ENCODE data around the gene RBMS1. TPM values are rescaled to one million over a fixed set of nuclear protein-coding genes. Genes with fewer than 3 reads are reported as not detected.

RBMS1 gene
- total RNA-seq, 1 donor from 2014 or later: 35.4 TPM

DNA sequence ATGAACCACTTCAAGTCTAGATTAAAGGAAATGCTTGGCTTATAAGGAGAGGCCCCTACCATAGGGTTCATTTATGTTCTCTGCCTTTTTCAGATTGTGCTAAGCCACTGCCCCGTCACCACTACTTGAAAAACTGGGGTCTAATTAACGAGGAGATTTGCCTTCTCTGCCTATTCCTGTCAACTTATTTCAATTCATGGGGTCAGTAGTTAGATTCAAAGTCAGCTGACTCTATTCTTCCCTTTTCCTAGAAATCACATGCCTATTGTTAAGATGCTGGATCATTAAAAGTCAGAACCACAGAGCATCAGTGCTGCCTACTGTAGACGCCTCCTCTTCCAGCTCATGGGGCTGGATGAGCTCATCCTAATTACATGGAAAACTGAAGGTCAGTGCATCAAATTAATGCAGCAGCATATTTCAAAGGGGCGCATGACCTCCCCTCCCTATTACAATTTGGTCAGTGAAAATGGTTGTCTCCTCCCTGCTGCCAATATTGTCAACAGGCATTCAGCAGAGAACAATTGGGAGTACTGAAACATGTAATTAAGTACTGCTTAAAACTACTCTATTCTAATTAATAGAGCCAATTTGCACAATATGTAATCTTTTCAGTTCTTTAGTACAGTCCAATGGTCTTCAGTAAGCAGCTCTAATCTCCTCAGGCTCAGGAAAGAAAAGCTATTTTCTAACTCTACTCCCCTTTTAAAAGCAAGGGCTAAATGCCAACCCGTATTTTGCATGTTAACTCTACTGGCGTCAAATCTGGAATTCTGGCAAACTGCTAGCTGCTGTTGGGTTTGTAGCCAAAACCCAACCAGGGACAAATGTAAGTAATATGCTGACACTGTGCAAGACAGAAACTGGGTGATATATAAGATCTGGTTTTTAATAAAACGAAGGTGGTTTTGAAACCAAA is 176.2 kb downstream of the RBMS1 start:
- H3K4me1 Mint-ChIP-seq (ENCODE audit: low read depth): peaks cover 17% of the 10 kb centered on the region
- no peak overlapping the region for H3K4me3 Mint-ChIP-seq
- intact Hi-C loops (cut with micrococcal nuclease): no loop called here

DNA sequence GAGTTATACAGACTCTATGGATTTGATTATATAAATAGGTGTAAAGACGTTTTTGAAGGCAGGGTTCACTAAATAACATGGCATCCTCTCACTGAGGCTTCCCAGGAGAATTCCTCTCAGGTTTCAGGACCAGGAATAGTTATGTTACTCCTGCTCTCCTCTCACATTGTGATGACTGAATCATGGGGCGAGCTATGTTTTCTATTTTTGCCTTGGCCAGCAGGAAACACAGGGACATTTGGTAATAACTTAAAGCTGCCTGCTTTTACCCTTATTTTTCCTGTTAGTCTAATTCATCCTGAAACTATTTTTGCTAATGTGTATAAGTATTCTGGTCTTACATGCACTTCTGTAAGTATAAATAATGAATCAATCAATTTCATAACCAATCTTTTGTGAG is 178.3 kb downstream of the RBMS1 start:
- Mint-ChIP-seq H3K36me3 (ENCODE audit: low read depth) (peaks cover 11% of the 10 kb centered on the region), H3K4me1 (ENCODE audit: low read depth) (peaks cover 3% of the 10 kb centered on the region), H3K9me3 (no peaks in the 10 kb centered on the region), H3K4me3 (no peak overlapping the region), H3K27ac (no peak overlapping the region), H3K27me3 (ENCODE audit: insufficient read depth) (no peaks in the 10 kb centered on the region)
- intact Hi-C loops (cut with micrococcal nuclease): no loop called here
- no peak for DNase-seq (ENCODE audit: low spot score)

More for the DNA sequence above, 176.2 kb downstream of the RBMS1 start:
- H3K36me3 Mint-ChIP-seq (ENCODE audit: low read depth): peaks cover 10% of the 10 kb centered on the region
- H3K27ac Mint-ChIP-seq: no peak overlapping the region
- H3K9me3 Mint-ChIP-seq: no peaks in the 10 kb centered on the region
- no peak for DNase-seq (ENCODE audit: low spot score)
- peaks cover 6% of the 10 kb centered on the region for H3K27me3 Mint-ChIP-seq (ENCODE audit: insufficient read depth)

DNA sequence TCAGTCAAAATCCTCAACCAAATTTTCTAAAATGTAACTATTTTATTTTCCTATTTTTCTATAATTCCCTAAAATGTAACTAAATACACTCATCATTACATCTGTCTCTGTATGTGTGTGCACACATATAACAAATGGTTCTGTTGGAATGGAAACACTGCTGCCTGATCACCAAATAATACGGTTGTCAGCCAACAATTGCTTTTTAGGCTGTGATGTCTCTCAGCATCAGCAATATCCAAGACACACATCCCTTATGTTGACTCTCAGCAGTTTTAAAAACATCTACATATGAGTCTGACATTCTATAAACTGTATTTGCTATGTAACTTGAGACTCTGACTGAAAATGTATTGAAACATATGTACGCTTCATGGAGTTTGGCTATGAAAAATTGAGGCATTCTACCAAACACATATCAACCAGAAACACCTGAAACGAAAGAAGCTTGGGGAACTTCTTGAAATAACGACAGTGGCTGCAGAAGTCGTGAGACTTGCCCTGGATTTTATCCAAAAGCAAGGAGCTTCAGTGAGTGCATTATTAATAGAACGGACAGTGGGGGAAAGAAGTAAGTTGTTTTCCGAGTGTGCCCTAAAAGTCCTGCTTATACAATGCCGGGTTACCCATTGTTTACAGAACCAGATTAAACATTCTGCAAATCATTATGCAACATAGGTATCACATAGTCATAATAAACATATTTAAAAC is 183.3 kb downstream of the RBMS1 start:
- H3K27me3 Mint-ChIP-seq (ENCODE audit: insufficient read depth): no peaks in the 10 kb centered on the region
- intact Hi-C loops (cut with micrococcal nuclease): no loop called here
- DNase-seq (ENCODE audit: low spot score): no peak
- no peak overlapping the region for H3K4me3 Mint-ChIP-seq
- H3K4me1 Mint-ChIP-seq (ENCODE audit: low read depth): peaks cover 9% of the 10 kb centered on the region
- H3K36me3 Mint-ChIP-seq (ENCODE audit: low read depth): peaks cover 21% of the 10 kb centered on the region
- no peak overlapping the region for H3K27ac Mint-ChIP-seq
- no peaks in the 10 kb centered on the region for H3K9me3 Mint-ChIP-seq

DNA sequence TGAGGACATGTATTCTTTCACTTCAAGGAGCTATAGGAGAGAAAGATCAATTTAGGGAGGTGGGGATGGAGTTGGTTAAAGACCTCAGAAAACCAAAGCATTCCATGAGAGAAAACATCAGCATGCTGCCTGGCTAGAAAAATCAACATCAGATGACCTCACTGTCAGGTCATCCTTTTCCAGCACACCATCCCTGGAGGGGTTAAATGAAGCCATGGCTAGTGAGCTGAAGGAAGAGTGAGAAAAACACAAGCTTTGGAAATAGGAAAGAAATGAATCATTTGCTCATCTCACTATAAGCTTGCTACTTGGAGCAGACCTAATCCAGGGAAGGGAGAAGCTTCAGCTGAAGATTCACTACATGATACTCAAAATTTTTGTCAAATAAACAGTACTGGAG is 184.0 kb downstream of the RBMS1 start:
- no peak overlapping the region for H3K4me3 Mint-ChIP-seq
- intact Hi-C loops (cut with micrococcal nuclease): no loop called here
- DNase-seq (ENCODE audit: low spot score): no peak
- peaks cover 9% of the 10 kb centered on the region for H3K4me1 Mint-ChIP-seq (ENCODE audit: low read depth)
- H3K27me3 Mint-ChIP-seq (ENCODE audit: insufficient read depth): no peaks in the 10 kb centered on the region
- peaks cover 21% of the 10 kb centered on the region for H3K36me3 Mint-ChIP-seq (ENCODE audit: low read depth)
- no peak overlapping the region for H3K27ac Mint-ChIP-seq
- no peaks in the 10 kb centered on the region for H3K9me3 Mint-ChIP-seq

DNA sequence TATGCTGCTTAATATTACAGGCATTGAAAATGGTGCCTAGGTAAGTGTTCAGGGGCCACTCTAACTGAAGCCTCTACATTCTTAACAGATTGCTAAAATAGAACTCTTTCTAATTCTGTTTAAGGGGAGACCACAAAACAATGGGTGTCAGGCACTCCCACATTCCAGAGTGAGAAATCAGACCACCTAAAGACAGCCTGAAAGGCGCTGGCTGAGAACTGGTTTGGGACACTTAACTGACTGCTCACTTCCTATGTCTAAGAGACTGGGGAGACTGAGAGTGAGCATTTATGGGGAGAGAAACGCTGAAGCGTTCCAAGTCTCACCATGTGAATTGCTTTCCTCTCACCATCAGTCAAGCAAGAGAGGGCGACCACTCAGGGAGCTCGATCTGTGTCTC is 184.7 kb downstream of the RBMS1 start:
- DNase-seq (ENCODE audit: low spot score): no peak
- H3K4me1 Mint-ChIP-seq (ENCODE audit: low read depth): peaks cover 9% of the 10 kb centered on the region
- H3K27ac Mint-ChIP-seq: no peak overlapping the region
- H3K4me3 Mint-ChIP-seq: no peak overlapping the region
- intact Hi-C loops (cut with micrococcal nuclease): no loop called here
- no peaks in the 10 kb centered on the region for H3K9me3 Mint-ChIP-seq
- H3K27me3 Mint-ChIP-seq (ENCODE audit: insufficient read depth): no peaks in the 10 kb centered on the region
- H3K36me3 Mint-ChIP-seq (ENCODE audit: low read depth): peaks cover 19% of the 10 kb centered on the region

DNA sequence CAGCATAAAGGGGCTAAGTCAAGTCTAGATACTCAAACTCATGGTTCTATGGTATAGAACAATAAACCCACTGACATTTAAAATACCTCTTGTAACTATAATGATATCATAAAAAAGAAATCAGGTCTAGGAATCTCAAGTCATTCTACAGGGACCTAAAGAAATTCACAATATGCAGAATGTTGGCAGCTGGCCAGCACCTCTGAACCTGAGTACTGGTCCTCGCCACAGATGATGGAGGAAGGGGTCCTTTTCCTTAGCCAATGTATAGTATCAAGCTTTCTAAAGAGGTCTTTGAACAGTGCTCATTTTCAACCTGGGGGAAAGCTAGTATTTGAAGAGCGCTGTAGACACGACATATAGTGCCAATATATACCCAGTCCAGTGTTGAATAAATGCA is 185.1 kb downstream of the RBMS1 start:
- Mint-ChIP-seq H3K9me3 (no peaks in the 10 kb centered on the region), H3K27me3 (ENCODE audit: insufficient read depth) (no peaks in the 10 kb centered on the region), H3K27ac (no peak overlapping the region), H3K4me1 (ENCODE audit: low read depth) (peaks cover 9% of the 10 kb centered on the region), H3K36me3 (ENCODE audit: low read depth) (peaks cover 19% of the 10 kb centered on the region), H3K4me3 (no peak overlapping the region)
- intact Hi-C loops (cut with micrococcal nuclease): no loop called here
- no peak for DNase-seq (ENCODE audit: low spot score)

DNA sequence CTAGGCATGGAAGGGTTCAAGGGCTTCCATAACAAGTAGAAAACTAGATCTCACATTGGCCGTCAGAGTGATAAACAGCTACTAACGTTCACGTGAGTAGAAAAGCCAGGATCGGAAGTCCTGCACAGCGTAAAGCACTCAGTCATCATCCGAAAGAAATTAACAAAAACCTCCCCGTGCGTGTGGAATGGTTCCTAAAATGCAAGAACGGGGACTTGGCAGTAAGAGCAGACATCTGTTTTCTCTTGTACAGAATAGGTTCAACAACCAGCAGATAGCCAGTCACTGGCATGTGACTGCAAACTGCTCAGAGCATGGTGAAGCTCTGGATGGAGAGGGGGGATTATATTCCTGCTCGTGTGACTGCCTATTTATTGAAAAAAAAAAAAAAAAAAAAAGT is 186.6 kb downstream of the RBMS1 start:
- Mint-ChIP-seq H3K4me3 (no peak overlapping the region), H3K27ac (no peak overlapping the region), H3K9me3 (no peaks in the 10 kb centered on the region), H3K4me1 (ENCODE audit: low read depth) (peaks cover 9% of the 10 kb centered on the region), H3K27me3 (ENCODE audit: insufficient read depth) (no peaks in the 10 kb centered on the region), H3K36me3 (ENCODE audit: low read depth) (peaks cover 24% of the 10 kb centered on the region)
- no peak for DNase-seq (ENCODE audit: low spot score)
- intact Hi-C loops (cut with micrococcal nuclease): no loop called here

DNA sequence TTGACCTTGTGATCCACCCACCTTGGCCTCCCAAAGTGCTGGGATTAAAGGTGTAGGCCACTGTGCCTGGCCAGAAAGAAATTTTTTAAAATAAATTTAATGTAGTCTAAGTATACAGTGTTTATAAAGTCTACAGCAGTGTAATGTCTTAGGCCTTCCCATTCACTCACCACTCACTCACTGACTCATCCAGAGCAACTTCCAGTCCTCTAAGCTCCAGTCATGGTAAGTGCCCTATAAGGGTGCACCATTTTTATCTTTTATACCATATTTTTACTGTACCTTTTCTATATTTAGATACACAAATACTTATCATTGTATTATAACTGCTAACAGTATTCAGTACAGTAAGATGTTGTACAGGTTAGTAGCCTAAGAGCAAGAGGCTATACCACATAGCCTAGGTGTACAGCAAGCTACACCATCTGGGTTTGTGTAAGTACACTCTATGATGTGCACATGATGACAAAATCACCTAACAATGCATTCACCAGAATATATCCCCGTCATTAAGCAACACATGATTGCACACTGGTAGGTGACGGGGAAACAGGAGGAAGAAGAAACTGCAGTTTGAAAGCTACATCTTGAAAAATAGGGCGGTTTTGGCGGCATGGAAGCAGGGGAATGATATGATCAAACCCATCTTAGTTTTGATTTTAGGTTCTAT is 188.4 kb downstream of the RBMS1 start:
- intact Hi-C loops (cut with micrococcal nuclease): no loop called here
- Mint-ChIP-seq H3K27me3 (ENCODE audit: insufficient read depth) (no peaks in the 10 kb centered on the region), H3K27ac (no peak overlapping the region), H3K9me3 (no peaks in the 10 kb centered on the region), H3K4me3 (no peak overlapping the region), H3K36me3 (ENCODE audit: low read depth) (peaks cover 23% of the 10 kb centered on the region), H3K4me1 (ENCODE audit: low read depth) (peaks cover 21% of the 10 kb centered on the region)
- no peak for DNase-seq (ENCODE audit: low spot score)

DNA sequence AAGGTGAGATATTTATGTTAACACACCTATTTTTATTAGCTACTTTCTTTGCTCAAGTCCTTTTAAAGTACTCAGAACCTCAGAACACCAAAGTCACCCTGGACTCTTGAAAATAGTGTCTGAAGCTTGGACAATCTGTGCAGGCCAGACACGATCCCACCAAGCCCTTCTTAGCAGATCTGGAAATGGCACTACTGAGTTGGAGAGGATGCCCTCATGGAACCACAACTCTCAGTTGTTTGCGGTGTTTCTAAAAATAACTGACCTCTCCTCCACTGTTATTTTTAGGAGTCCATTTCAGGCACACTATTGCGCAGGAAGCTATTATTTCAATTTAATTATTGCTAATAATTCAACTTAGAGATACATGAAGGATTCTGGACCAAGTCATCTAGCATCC is 190.1 kb downstream of the RBMS1 start:
- intact Hi-C loops (cut with micrococcal nuclease): no loop called here
- peaks cover 28% of the 10 kb centered on the region for H3K36me3 Mint-ChIP-seq (ENCODE audit: low read depth)

DNA sequence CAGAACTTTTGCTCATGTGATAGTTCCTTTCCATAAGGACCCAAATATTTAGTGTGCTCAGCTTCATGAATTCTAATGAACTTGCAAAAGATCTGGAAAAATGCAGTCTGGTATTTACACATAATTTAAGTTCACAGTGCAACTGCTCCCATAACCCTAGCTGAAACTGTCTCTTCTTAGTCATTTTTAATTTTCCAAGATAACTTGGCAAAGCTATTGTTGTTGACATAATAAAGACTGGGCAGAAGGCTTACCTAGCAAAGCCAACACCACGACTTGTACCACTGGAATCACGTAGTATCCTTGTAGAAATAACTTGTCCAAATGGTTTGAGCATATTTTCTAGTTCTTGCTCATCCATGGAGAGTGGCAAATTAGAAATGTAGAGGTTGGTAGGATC is 190.5 kb downstream of the RBMS1 start:
- Mint-ChIP-seq H3K4me1 (ENCODE audit: low read depth) (peaks cover 33% of the 10 kb centered on the region), H3K4me3 (no peak overlapping the region), H3K27me3 (ENCODE audit: insufficient read depth) (no peaks in the 10 kb centered on the region), H3K36me3 (ENCODE audit: low read depth) (peaks cover 33% of the 10 kb centered on the region), H3K9me3 (no peaks in the 10 kb centered on the region), H3K27ac (no peak overlapping the region)
- intact Hi-C loops (cut with micrococcal nuclease): no loop called here
- DNase-seq (ENCODE audit: low spot score): no peak

More for the DNA sequence above, 190.1 kb downstream of the RBMS1 start:
- H3K4me1 Mint-ChIP-seq (ENCODE audit: low read depth): peaks cover 31% of the 10 kb centered on the region
- DNase-seq (ENCODE audit: low spot score): no peak
- no peaks in the 10 kb centered on the region for H3K27me3 Mint-ChIP-seq (ENCODE audit: insufficient read depth)
- H3K27ac Mint-ChIP-seq: no peak overlapping the region
- H3K4me3 Mint-ChIP-seq: no peak overlapping the region
- H3K9me3 Mint-ChIP-seq: no peaks in the 10 kb centered on the region

DNA sequence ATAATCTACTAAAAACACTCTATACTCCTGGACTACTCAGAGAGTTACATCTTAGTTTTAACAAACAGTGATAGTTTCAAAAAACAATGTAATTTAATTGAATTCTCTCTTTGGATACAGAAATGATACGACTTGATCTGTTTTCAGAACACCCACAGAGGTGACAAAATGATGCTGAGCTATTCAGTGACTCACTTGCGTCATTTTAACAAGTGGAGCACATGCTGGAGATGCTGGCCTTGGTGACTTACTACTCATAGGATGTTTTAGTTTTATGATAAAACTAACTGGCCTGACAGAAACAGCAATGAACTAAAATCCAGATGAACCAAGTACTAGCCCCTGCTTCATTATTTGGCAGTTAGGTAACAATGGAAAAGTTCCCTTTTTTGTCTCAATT is 192.2 kb downstream of the RBMS1 start:
- Mint-ChIP-seq H3K27ac (peak overlapping the region; percentile 37), H3K9me3 (no peaks in the 10 kb centered on the region), H3K36me3 (ENCODE audit: low read depth) (peaks cover 48% of the 10 kb centered on the region), H3K27me3 (ENCODE audit: insufficient read depth) (no peaks in the 10 kb centered on the region), H3K4me1 (ENCODE audit: low read depth) (peaks cover 49% of the 10 kb centered on the region), H3K4me3 (no peak overlapping the region)
- intact Hi-C loops (cut with micrococcal nuclease): loop anchor here (1.0 to 2.0 kb wide), 3 partner anchors 21 to 81 kb away; no protein-coding TSS in a partner anchor
- no peak for DNase-seq (ENCODE audit: low spot score)

DNA sequence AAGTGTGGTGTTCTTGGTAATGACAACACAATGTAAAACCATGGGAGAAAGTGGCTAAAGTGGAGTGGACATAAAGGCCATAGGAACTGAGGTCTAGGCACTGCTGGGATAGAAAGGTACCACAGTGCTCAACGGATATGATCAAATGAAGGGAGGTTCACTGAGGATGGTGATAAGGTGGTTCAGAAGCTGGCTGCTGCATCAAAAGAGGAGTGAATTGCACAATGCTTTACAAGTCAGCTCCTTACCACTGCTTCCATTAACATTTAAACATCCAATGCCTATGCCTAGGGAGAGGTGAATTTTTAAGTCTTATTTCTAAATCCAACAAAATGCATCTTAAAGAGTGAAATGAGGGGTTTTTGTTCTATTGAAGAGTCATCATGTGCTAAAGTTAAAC is 193.4 kb downstream of the RBMS1 start:
- peaks cover 55% of the 10 kb centered on the region for H3K36me3 Mint-ChIP-seq (ENCODE audit: low read depth)
- peaks cover 61% of the 10 kb centered on the region for H3K4me1 Mint-ChIP-seq (ENCODE audit: low read depth)
- H3K27me3 Mint-ChIP-seq (ENCODE audit: insufficient read depth): no peaks in the 10 kb centered on the region
- no peak for DNase-seq (ENCODE audit: low spot score)
- intact Hi-C loops (cut with micrococcal nuclease): loop anchor here (2.0 kb wide), 1 partner anchor 79 kb away; no protein-coding TSS in a partner anchor
- H3K9me3 Mint-ChIP-seq: no peaks in the 10 kb centered on the region
- no peak overlapping the region for H3K27ac Mint-ChIP-seq
- no peak overlapping the region for H3K4me3 Mint-ChIP-seq

DNA sequence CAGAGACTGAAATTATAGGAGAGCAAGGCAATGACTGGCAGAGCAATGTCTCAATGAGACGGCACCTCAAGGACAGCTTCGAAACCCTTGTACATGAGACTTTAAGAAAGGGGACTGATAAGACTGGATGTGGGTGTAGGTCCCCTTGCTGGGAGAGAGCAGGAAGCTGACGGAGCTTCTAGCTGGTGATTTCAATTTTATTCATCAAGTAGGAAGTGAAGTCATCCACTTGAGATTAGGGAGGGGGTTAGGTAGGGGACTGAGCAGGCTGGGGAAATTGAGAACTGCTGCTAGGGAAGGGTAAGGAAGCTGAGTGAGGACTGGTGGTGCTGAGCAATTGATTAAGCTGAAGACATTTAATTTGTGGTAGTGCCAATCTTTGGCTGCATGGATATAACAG is 194.1 kb downstream of the RBMS1 start:
- H3K27ac Mint-ChIP-seq: peak overlapping the region; percentile 41
- H3K27me3 Mint-ChIP-seq (ENCODE audit: insufficient read depth): no peaks in the 10 kb centered on the region
- peaks cover 68% of the 10 kb centered on the region for H3K4me1 Mint-ChIP-seq (ENCODE audit: low read depth)
- no peaks in the 10 kb centered on the region for H3K9me3 Mint-ChIP-seq
- DNase-seq (ENCODE audit: low spot score): no peak
- peaks cover 57% of the 10 kb centered on the region for H3K36me3 Mint-ChIP-seq (ENCODE audit: low read depth)
- no peak overlapping the region for H3K4me3 Mint-ChIP-seq
- intact Hi-C loops (cut with micrococcal nuclease): no loop called here
